ENCODE measurements around the gene IRF1.

IRF1 gene

GRCh38 chr5:132483101-132483500 lies 7.5 kb downstream of the IRF1 start:
- Histone ChIP-seq H3K4me3 (ENCODE audit: low read depth in 1 of 2, low read length in 1 of 2) (no peak overlapping the region), H3K9me3 (peaks cover 15% of the 10 kb centered on the region), H3K36me3 (peaks cover 98% of the 10 kb centered on the region), H3K27me3 (no peaks in the 10 kb centered on the region), H3K4me1 (ENCODE audit: control insufficient read depth in 1 of 2, insufficient read depth in 1 of 2, low read depth in 1 of 2, low read length in 1 of 2) (peaks cover 47 to 80% of the 10 kb centered on the region in 2 experiments), H3K27ac (peak overlapping the region; percentile 100)
- TF ChIP-seq, protein P1, sequence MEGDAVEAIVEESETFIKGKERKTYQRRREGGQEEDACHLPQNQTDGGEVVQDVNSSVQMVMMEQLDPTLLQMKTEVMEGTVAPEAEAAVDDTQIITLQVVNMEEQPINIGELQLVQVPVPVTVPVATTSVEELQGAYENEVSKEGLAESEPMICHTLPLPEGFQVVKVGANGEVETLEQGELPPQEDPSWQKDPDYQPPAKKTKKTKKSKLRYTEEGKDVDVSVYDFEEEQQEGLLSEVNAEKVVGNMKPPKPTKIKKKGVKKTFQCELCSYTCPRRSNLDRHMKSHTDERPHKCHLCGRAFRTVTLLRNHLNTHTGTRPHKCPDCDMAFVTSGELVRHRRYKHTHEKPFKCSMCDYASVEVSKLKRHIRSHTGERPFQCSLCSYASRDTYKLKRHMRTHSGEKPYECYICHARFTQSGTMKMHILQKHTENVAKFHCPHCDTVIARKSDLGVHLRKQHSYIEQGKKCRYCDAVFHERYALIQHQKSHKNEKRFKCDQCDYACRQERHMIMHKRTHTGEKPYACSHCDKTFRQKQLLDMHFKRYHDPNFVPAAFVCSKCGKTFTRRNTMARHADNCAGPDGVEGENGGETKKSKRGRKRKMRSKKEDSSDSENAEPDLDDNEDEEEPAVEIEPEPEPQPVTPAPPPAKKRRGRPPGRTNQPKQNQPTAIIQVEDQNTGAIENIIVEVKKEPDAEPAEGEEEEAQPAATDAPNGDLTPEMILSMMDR (IDR thresholded peaks at IDR 0.05) = no peak

- Histone ChIP-seq H3K4me1 (ENCODE audit: control insufficient read depth in 1 of 2, insufficient read depth in 1 of 2, low read depth in 1 of 2, low read length in 1 of 2) (peaks cover 33 to 78% of the 10 kb centered on the region in 2 experiments), H3K36me3 (peaks cover 98% of the 10 kb centered on the region), H3K4me3 (ENCODE audit: low read depth in 1 of 2, low read length in 1 of 2) (peak overlapping the region in 1 of 2 experiments; percentile 4), H3K27ac (peak overlapping the region; percentile 74), H3K27me3 (no peaks in the 10 kb centered on the region), H3K9me3 (peaks cover 15% of the 10 kb centered on the region)
- TF ChIP-seq, protein P1 (IDR thresholded peaks at IDR 0.05) = no peak
Observed at GRCh38 chr5:132481596-132482211, 8.9 kb downstream of the IRF1 start.

DNA sequence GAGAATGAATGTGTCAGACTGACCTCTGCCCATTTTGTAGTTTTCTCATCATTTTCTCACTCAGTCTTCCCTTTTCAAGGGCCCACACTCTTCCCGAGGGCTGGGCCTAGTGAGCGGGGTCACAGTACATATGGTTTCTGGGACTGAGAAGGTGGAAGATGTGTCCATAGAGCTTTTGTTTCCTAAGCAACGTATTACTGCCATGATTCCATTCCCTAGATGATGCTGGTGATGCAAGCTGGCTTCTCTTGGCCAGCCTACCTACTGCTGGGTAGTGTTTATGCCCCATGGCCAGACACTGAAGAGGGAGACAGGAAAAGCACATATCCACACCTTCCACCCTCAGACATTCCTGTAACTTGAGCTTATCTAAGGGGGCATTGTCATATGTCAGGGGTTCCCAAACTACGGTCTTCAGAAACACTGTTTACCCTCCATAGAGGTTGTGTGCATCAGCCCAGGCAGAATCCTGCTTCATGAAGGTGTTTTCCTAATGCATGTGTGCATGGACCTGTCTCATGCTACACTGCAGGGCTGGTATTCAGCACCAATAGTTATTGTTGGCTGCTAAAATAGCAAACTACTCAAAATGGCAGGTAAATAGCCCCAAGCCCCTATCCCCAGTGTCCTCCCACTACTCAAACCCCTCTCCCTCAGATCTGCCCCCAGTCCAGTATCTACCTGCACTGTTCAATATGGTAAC lies 9.5 kb downstream of the IRF1 start:
- peaks cover 93% of the 10 kb centered on the region for H3K36me3 ChIP-seq
- peaks cover 26 to 75% of the 10 kb centered on the region in 2 experiments for H3K4me1 ChIP-seq (ENCODE audit: control insufficient read depth in 1 of 2, insufficient read depth in 1 of 2, low read depth in 1 of 2, low read length in 1 of 2)
- H3K27me3 ChIP-seq = no peaks in the 10 kb centered on the region
- H3K4me3 ChIP-seq (ENCODE audit: low read depth in 1 of 2, low read length in 1 of 2) = no peak overlapping the region
- peaks cover 15% of the 10 kb centered on the region for H3K9me3 ChIP-seq
- TF ChIP-seq, protein P1 (IDR thresholded peaks at IDR 0.05) = no peak
- peak overlapping the region; percentile 74 for H3K27ac ChIP-seq

DNA sequence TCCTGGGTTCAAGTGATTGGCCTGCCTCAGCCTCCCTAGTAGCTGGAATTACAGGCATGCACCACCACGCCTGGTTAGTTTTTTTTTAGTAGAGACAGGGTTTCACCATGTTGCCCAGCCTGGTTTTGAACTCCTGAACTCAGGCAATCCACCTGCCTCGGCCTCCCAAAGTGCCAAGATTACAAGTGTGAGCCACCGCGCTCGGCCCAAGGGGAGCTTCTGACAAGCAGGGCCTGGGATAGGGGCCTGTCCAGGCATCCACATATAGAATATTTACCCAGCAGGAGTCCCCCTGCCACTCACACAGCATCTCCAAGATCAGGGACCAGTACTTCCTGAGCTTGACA lies 10.1 kb downstream of the IRF1 start:
- TF ChIP-seq, protein P1 (IDR thresholded peaks at IDR 0.05) = no peak
- peak overlapping the region; percentile 74 for H3K27ac ChIP-seq
- peaks cover 21 to 70% of the 10 kb centered on the region in 2 experiments for H3K4me1 ChIP-seq (ENCODE audit: control insufficient read depth in 1 of 2, insufficient read depth in 1 of 2, low read depth in 1 of 2, low read length in 1 of 2)
- H3K27me3 ChIP-seq = no peaks in the 10 kb centered on the region
- H3K4me3 ChIP-seq (ENCODE audit: low read depth in 1 of 2, low read length in 1 of 2) = no peak overlapping the region
- H3K36me3 ChIP-seq = peaks cover 92% of the 10 kb centered on the region
- H3K9me3 ChIP-seq = peaks cover 15% of the 10 kb centered on the region

DNA sequence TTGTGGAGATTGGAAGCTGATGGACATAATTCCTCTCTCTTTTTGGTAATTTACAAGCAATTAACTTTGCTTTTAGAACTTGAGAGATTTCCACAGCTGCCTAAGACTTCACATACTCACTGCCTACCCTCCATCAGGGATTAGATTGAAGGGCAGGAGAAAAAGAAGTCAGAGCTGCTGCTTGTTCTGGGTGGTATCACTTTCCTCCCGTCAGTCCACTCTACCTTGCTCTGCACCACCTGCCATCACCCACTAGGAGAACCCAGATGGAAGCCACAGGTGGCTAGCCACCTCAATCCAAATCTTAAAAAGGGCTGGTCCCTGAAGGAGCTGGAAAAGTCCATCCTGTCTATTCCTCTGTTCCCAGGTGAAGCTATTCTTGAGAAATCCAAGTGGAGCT lies 10.5 kb downstream of the IRF1 start:
- TF ChIP-seq, protein P1 (IDR thresholded peaks at IDR 0.05) = no peak
- H3K4me1 ChIP-seq (ENCODE audit: control insufficient read depth in 1 of 2, insufficient read depth in 1 of 2, low read depth in 1 of 2, low read length in 1 of 2) = peaks cover 20 to 70% of the 10 kb centered on the region in 2 experiments

More for the DNA sequence above, 10.5 kb downstream of the IRF1 start:
- peaks cover 15% of the 10 kb centered on the region for H3K9me3 ChIP-seq
- no peaks in the 10 kb centered on the region for H3K27me3 ChIP-seq
- peaks cover 92% of the 10 kb centered on the region for H3K36me3 ChIP-seq
- H3K4me3 ChIP-seq (ENCODE audit: low read depth in 1 of 2, low read length in 1 of 2) = no peak overlapping the region
- peak overlapping the region; percentile 74 for H3K27ac ChIP-seq

All from neutrophil (primary cell).